ENCODE data around the gene KIF12.

The KIF12 gene

GRCh38 chr9:114105236-114105635 lies 6.1 kb upstream of the KIF12 start:
- no peak for DNase-seq (ENCODE audit: low read depth)

GRCh38 chr9:114102484-114102883 lies 3.4 kb upstream of the KIF12 start:
- no peak for DNase-seq (ENCODE audit: low read depth)

- DNase-seq (ENCODE audit: low read depth), result no peak
Measured at GRCh38 chr9:114100536-114100935, 1.4 kb upstream of the KIF12 start.

- DNase-seq (ENCODE audit: low read depth), result no peak
Measured at GRCh38 chr9:114099669-114100270, 678 bp upstream of the KIF12 start.

- DNase-seq (ENCODE audit: low read depth), result no peak
Measured at GRCh38 chr9:114098021-114098935, 814 bp downstream of the KIF12 start.

GRCh38 chr9:114097613-114098020 lies 1.5 kb downstream of the KIF12 start:
- no peak for DNase-seq (ENCODE audit: low read depth)

- no peak for DNase-seq (ENCODE audit: low read depth)
Measured at GRCh38 chr9:114096866-114097612, 2.1 kb downstream of the KIF12 start.

GRCh38 chr9:114096041-114096511 lies 3.0 kb downstream of the KIF12 start:
- no peak for DNase-seq (ENCODE audit: low read depth)

- no peak for DNase-seq (ENCODE audit: low read depth)
Measured at GRCh38 chr9:114094971-114095370, 4.1 kb downstream of the KIF12 start.

GRCh38 chr9:114093761-114094505 lies 5.2 kb downstream of the KIF12 start:
- no peak for DNase-seq (ENCODE audit: low read depth)

GRCh38 chr9:114093031-114093471 lies 6.0 kb downstream of the KIF12 start:
- DNase-seq (ENCODE audit: low read depth), result no peak

- DNase-seq (ENCODE audit: low read depth), result no peak
Measured at GRCh38 chr9:114092336-114092735, 6.8 kb downstream of the KIF12 start.

GRCh38 chr9:114091711-114092110 lies 7.4 kb downstream of the KIF12 start:
- DNase-seq (ENCODE audit: low read depth), result no peak

GRCh38 chr9:114090798-114091197 lies 8.3 kb downstream of the KIF12 start:
- DNase-seq (ENCODE audit: low read depth), result no peak

- DNase-seq (ENCODE audit: low read depth), result no peak
Measured at GRCh38 chr9:114089206-114089840, 9.8 kb downstream of the KIF12 start.

GRCh38 chr9:114088571-114089170 lies 10.4 kb downstream of the KIF12 start:
- no peak for DNase-seq (ENCODE audit: low read depth)

GRCh38 chr9:114087721-114088120 lies 11.4 kb downstream of the KIF12 start:
- DNase-seq (ENCODE audit: low read depth), result no peak

GRCh38 chr9:114086607-114087006 lies 12.5 kb downstream of the KIF12 start:
- no peak for DNase-seq (ENCODE audit: low read depth)

GRCh38 chr9:114086009-114086408 lies 13.1 kb downstream of the KIF12 start:
- DNase-seq (ENCODE audit: low read depth), result no peak

GRCh38 chr9:114085387-114085789 lies 13.7 kb downstream of the KIF12 start:
- DNase-seq (ENCODE audit: low read depth), result no peak
